IMR-90 (cell line): ENCODE measurements around the gene RHBDD1. TPM values are rescaled to one million over a fixed set of nuclear protein-coding genes. Genes with fewer than 3 reads are reported as not detected.

Source experiments
- ATAC-seq: fragments of 200-7000 bp; cut with Tn5 transposase; 2 replicates; pipeline ENCODE4 v1.9.1; 2020; ENCODE audit warnings: low read depth, mild to moderate bottlenecking, moderate library complexity
- BruUV-seq: library from RNA; stranded (reverse); fragments of 400-500 nt; replicated peaks from 2 replicates; lab custom pipeline; 2021; lab: Mats Ljungman, UMichigan
- CTCF ChIA-PET: fragments of 300-600 bp; formaldehyde crosslinking; extraction: SDS; loops from one replicate; lab custom pipeline; 2021; ENCODE audit warnings: antibody characterized with exemption; lab: Yijun Ruan, JAX
- POLR2A ChIA-PET: fragments of 300-600 bp; sonication (Branson Sonifier 250); formaldehyde crosslinking; loops from one replicate; lab custom pipeline; 2022; ENCODE audit warnings: antibody characterized with exemption; ENCODE audit not compliant: unreplicated experiment; lab: Charles Lee
- DNase-seq: peaks from one replicate; pipeline ENCODE4 v3.0.0; 2013
- H2AFZ ChIP-seq: replicated peaks from 2 replicates; pipeline ENCODE3; 2013; ENCODE audit warnings: low read length, mild to moderate bottlenecking; ENCODE audit not compliant: poor library complexity
- H2AK5ac ChIP-seq: 2 replicates; pipeline ENCODE4 v1.6.1; 2013; ENCODE audit warnings: low read depth, low read length, inconsistent platforms
- H2AK9ac ChIP-seq: replicated peaks from 2 replicates; pipeline ENCODE3; 2013; ENCODE audit warnings: mild to moderate bottlenecking, low read depth, low read length, moderate library complexity; ENCODE audit not compliant: poor library complexity
- H2BK120ac ChIP-seq: 2 replicates; pipeline ENCODE4 v1.6.1; 2013; ENCODE audit warnings: low read depth, low read length, inconsistent platforms
- H2BK15ac ChIP-seq: 3 replicates; pipeline ENCODE4 v1.6.1; 2013; ENCODE audit warnings: low read depth, low read length, inconsistent platforms
- H2BK20ac ChIP-seq: 2 replicates; pipeline ENCODE4 v1.6.1; 2013; ENCODE audit warnings: low read depth, mild to moderate bottlenecking, inconsistent platforms, low read length, moderate library complexity
- H2BK5ac ChIP-seq: 2 replicates; pipeline ENCODE4 v1.6.1; 2013; ENCODE audit warnings: mild to moderate bottlenecking, low read depth, low read length, inconsistent platforms; ENCODE audit not compliant: poor library complexity, severe bottlenecking
- H3K14ac ChIP-seq: replicated peaks from 2 replicates; pipeline ENCODE4 v1.6.1; 2013; ENCODE audit warnings: low read depth, low read length, inconsistent platforms
- H3K18ac ChIP-seq: 2 replicates; pipeline ENCODE4 v1.6.1; 2013; ENCODE audit warnings: low read depth, low read length, control low read depth
- H3K23ac ChIP-seq: 2 replicates; pipeline ENCODE4 v1.6.1; 2013; ENCODE audit warnings: low read depth, low read length, inconsistent platforms
- H3K27ac ChIP-seq: 2 replicates; pipeline ENCODE4 v1.5.1; 2013; ENCODE audit warnings: mild to moderate bottlenecking, control low read depth, low read length; ENCODE audit not compliant: insufficient read depth
- H3K27me3 ChIP-seq: 2 replicates; pipeline ENCODE4 v1.6.1; 2013; ENCODE audit warnings: low read length; ENCODE audit not compliant: control insufficient read depth, insufficient read depth
- H3K36me3 ChIP-seq: 2 replicates; pipeline ENCODE4 v1.6.1; 2013; ENCODE audit warnings: low read length, mixed read lengths; ENCODE audit not compliant: control insufficient read depth, insufficient read depth
- H3K4ac ChIP-seq: 2 replicates; pipeline ENCODE4 v1.6.1; 2013; ENCODE audit warnings: low read depth, low read length, inconsistent platforms
- H3K4me1 ChIP-seq: 2 replicates; pipeline ENCODE4 v1.6.1; 2013; ENCODE audit warnings: low read length, mixed read lengths; ENCODE audit not compliant: control insufficient read depth, insufficient read depth
- H3K4me2 ChIP-seq: 2 replicates; pipeline ENCODE4 v1.6.1; 2013; ENCODE audit warnings: low read depth, mild to moderate bottlenecking, control low read depth, low read length, moderate library complexity
- H3K4me3 ChIP-seq: 2 replicates; pipeline ENCODE4 v1.5.1; 2013; ENCODE audit warnings: low read depth, mild to moderate bottlenecking, control low read depth, low read length, moderate library complexity; ENCODE audit not compliant: insufficient read depth
- H3K56ac ChIP-seq: 2 replicates; pipeline ENCODE4 v1.6.1; 2013; ENCODE audit warnings: low read length, inconsistent platforms; ENCODE audit not compliant: insufficient read depth; ENCODE audit errors: extremely low read depth
- H3K79me1 ChIP-seq, 2 experiments: 2 replicates each; pipeline ENCODE4 v1.6.1; 2013; ENCODE audit warnings: low read length in 2 of 2, inconsistent platforms in 1 of 2, low read depth in 1 of 2
- H3K9ac ChIP-seq: 2 replicates; pipeline ENCODE4 v1.6.1; 2013; ENCODE audit warnings: low read depth, low read length, control low read depth
- H3K9me1 ChIP-seq: 2 replicates; pipeline ENCODE4 v1.6.1; 2013; ENCODE audit warnings: low read length, inconsistent platforms; ENCODE audit not compliant: insufficient read depth
- H3K9me3 ChIP-seq: 2 replicates; pipeline ENCODE4 v1.6.1; 2013; ENCODE audit warnings: low read length; ENCODE audit not compliant: control insufficient read depth, insufficient read depth
- H4K20me1 ChIP-seq: 2 replicates; pipeline ENCODE4 v1.6.1; 2013; ENCODE audit warnings: low read length, inconsistent platforms; ENCODE audit not compliant: insufficient read depth
- H4K5ac ChIP-seq: 2 replicates; pipeline ENCODE4 v1.6.1; 2013; ENCODE audit warnings: mild to moderate bottlenecking, low read depth, low read length, control low read depth
- H4K8ac ChIP-seq, 2 experiments: 2 replicates each; pipeline ENCODE4 v1.6.1; 2013; ENCODE audit warnings: low read depth in 2 of 2, low read length in 2 of 2, control low read depth in 1 of 2, inconsistent platforms in 1 of 2
- H4K91ac ChIP-seq: 2 replicates; pipeline ENCODE4 v1.6.1; 2013; ENCODE audit warnings: low read depth, low read length, inconsistent platforms; ENCODE audit not compliant: insufficient read depth
- BHLHE40 ChIP-seq: fragments of 150-350 bp; IDR thresholded peaks from 2 replicates; pipeline ENCODE4 v1.6.1; 2016; ENCODE audit warnings: mild to moderate bottlenecking, low read depth, low read length
- CEBPB ChIP-seq: IDR thresholded peaks from 2 replicates; pipeline ENCODE4 v1.6.1; 2012; ENCODE audit warnings: low read depth, low read length, improper control_type of control experiment
- CHD1 ChIP-seq: IDR thresholded peaks from 2 replicates; pipeline ENCODE4 v1.6.1; 2012; ENCODE audit warnings: low read depth, low read length, improper control_type of control experiment
- MAZ ChIP-seq: IDR thresholded peaks from 2 replicates; pipeline ENCODE4 v1.6.1; 2012; ENCODE audit warnings: low read depth, mild to moderate bottlenecking, low read length, improper control_type of control experiment, moderate library complexity, borderline replicate concordance
- MXI1 ChIP-seq: IDR thresholded peaks from 2 replicates; pipeline ENCODE4 v1.6.1; 2012; ENCODE audit warnings: low read depth, mild to moderate bottlenecking, low read length, moderate library complexity, borderline replicate concordance
- POLR2A ChIP-seq: IDR thresholded peaks from 2 replicates; pipeline ENCODE4 v1.6.1; 2012; ENCODE audit warnings: mild to moderate bottlenecking, low read depth, low read length
- RAD21 ChIP-seq: IDR thresholded peaks from 2 replicates; pipeline ENCODE4 v1.6.1; 2012; ENCODE audit warnings: low read length, improper control_type of control experiment
- RCOR1 ChIP-seq: IDR thresholded peaks from 2 replicates; pipeline ENCODE4 v1.6.1; 2012; ENCODE audit warnings: mild to moderate bottlenecking, low read length, improper control_type of control experiment; ENCODE audit not compliant: insufficient replicate concordance
- SMC3 ChIP-seq: fragments of 150-350 bp; IDR thresholded peaks from 2 replicates; pipeline ENCODE4 v1.6.1; 2016; ENCODE audit warnings: low read depth, mild to moderate bottlenecking, antibody characterized with exemption, low read length, moderate library complexity
- WGBS, 2 experiments: methylation state at CpG; one replicate each; pipeline versions ENCODE4 v1.1.5 to v1.1.7; 2013; ENCODE audit warnings: missing lambda C conversion rate in 2 of 2; ENCODE audit not compliant: insufficient read length in 1 of 2; ENCODE audit errors: extremely low coverage in 2 of 2; 5-methylcytosine and 5-hydroxymethylcytosine counted together
- dilution Hi-C: fragments of 300-500 bp; cut with HindIII; formaldehyde crosslinking; loops from one replicate; pipeline ENCODE4 v1.14.3; 2018; ENCODE audit warnings: low sequenced_read_pairs; ENCODE audit not compliant: unreplicated experiment
- in situ Hi-C: fragments of 300-500 bp; cut with MboI; formaldehyde crosslinking; loops from 3 replicates; pipeline ENCODE4 v1.14.3; 2019; ENCODE audit warnings: low sequenced_read_pairs, inconsistent platforms, mixed read lengths
- intact Hi-C: fragments of 100-400 bp; cut with micrococcal nuclease; formaldehyde crosslinking; loops from 2 replicates; pipeline ENCODE4 v1.10.0; 2022
- polyA plus RNA-seq, 3 experiments: library from polyadenylated mRNA; depleted of rRNA; stranded (reverse); fragments of >200 nt; gene quantifications; 2 replicates each; pipeline ENCODE4 v1.2.3, GENCODE V29; 2012; ENCODE audit warnings: low replicate concordance in 1 of 3
- total RNA-seq: library from RNA; depleted of rRNA; stranded (reverse); fragments of >200 nt; gene quantifications from 2 replicates; pipeline ENCODE4 v1.2.3, GENCODE V29; 2012

The RHBDD1 gene
- total and polyA plus RNA-seq, 2 of the 4 experiments (the other 2 are of a cell fraction), result 9.7 to 14.0 TPM

GRCh38 chr2:226875438-226876225 is 39.8 kb downstream of the RHBDD1 start:
- intact Hi-C loops (no loop called here), dilution Hi-C loops (no loop called here), in situ Hi-C loops (no loop called here)
- peaks cover 0 to 9% of the 10 kb centered on the region in 2 experiments; a peak in 1 of 4 replicates for H3K79me1 ChIP-seq
- H3K4me3 ChIP-seq, result no peak overlapping the region
- ChIA-PET CTCF (interaction anchor here (0.6 kb wide), 1 partner anchor 53 kb away, joined by 5 read pairs; no protein-coding TSS in a partner anchor), POLR2A (no interaction called here)
- no peaks in the 10 kb centered on the region for H3K9me3 ChIP-seq
- no peak for ATAC-seq
- BruUV-seq, result no TSS peak
- H4K8ac ChIP-seq, result no peak overlapping the region
- DNase-seq, result no peak
- H3K18ac ChIP-seq, result no peak overlapping the region
- no peak overlapping the region for H3K9ac ChIP-seq
- no peak overlapping the region for H2BK20ac ChIP-seq
- no peak overlapping the region for H4K5ac ChIP-seq
- peaks cover 3% of the 10 kb centered on the region; the same call in 1 of the 2 replicates for H3K4me1 ChIP-seq
- H2BK5ac ChIP-seq, result no peak overlapping the region
- peaks cover 4% of the 10 kb centered on the region for H3K36me3 ChIP-seq
- H3K56ac ChIP-seq, result no peak overlapping the region
- H2AK5ac ChIP-seq, result no peak overlapping the region
- no peak overlapping the region for H2BK15ac ChIP-seq
- no peak overlapping the region for H2AK9ac ChIP-seq
- WGBS, 2 experiments, result 71% methylated on average over 1 of the region's 5 CpGs; no CpG with 5 or more reads in 1 of the 2 experiments
- H2BK120ac ChIP-seq, result no peak overlapping the region
- H3K23ac ChIP-seq, result no peak overlapping the region
- no peak overlapping the region for H3K27ac ChIP-seq
- no peak overlapping the region for H3K4me2 ChIP-seq
- H3K27me3 ChIP-seq, result no peaks in the 10 kb centered on the region
- H2AFZ ChIP-seq, result no peak overlapping the region
- no peak for TF ChIP-seq RCOR1
- TF ChIP-seq MXI1, result no peak
- no peak for TF ChIP-seq BHLHE40
- TF ChIP-seq POLR2A, result no peak
- no peak for TF ChIP-seq CHD1
- TF ChIP-seq RAD21, result no peak
- no peak for TF ChIP-seq CEBPB
- TF ChIP-seq SMC3, result no peak
- no peak for TF ChIP-seq MAZ
- H3K9me1 ChIP-seq, result no peaks in the 10 kb centered on the region
- H4K91ac ChIP-seq, result no peak overlapping the region
- H3K14ac ChIP-seq, result no peak overlapping the region
- no peak overlapping the region for H3K4ac ChIP-seq
- H4K20me1 ChIP-seq, result no peaks in the 10 kb centered on the region
